Measurements from ENCODE around the gene RUVBL2.

Gene RUVBL2

GRCh38 chr19:48993175-48994034 is at the start of gene RUVBL2, which contains the start of gene GYS1:
RUVBL2 (plus strand) TSS chr19:48993887; CDS start chr19:48993912, 25 bp downstream.
GYS1 (minus strand) TSS chr19:48993309; CDS start chr19:48993112, 197 bp downstream.
- peak within 1 kb of the TSS; percentile 95 to 98 for H3K27ac Mint-ChIP-seq
- no peaks in the 10 kb centered on the region for H3K27me3 Mint-ChIP-seq
- peak; percentile 95 for ATAC-seq
- peak within 1 kb of the TSS; percentile 90 to 92 for H3K4me3 Mint-ChIP-seq
- H3K4me1 Mint-ChIP-seq, result peaks cover 75% of the 10 kb centered on the region
- no peaks in the 10 kb centered on the region for H3K9me3 Mint-ChIP-seq
- DNase-seq, result peak; percentile 99 to 100

- no peaks in the 10 kb centered on the region for H3K27me3 Mint-ChIP-seq
- no peak overlapping the region for H3K4me3 Mint-ChIP-seq
- no peaks in the 10 kb centered on the region for H3K4me1 Mint-ChIP-seq
- no peak overlapping the region for H3K27ac Mint-ChIP-seq
- ATAC-seq (no peak), DNase-seq (no peak)
- H3K9me3 Mint-ChIP-seq, result peaks cover 0 to 11% of the 10 kb centered on the region in 2 donors
Observed at GRCh38 chr19:48945415-48945814, 48.3 kb upstream of the RUVBL2 start.

GRCh38 chr19:48945817-48946216 is 47.9 kb upstream of the RUVBL2 start:
- peaks cover 0 to 11% of the 10 kb centered on the region in 2 donors for H3K9me3 Mint-ChIP-seq
- H3K4me1 Mint-ChIP-seq, result no peaks in the 10 kb centered on the region
- no peak overlapping the region for H3K4me3 Mint-ChIP-seq
- ATAC-seq (no peak), DNase-seq (no peak)
- no peak overlapping the region for H3K27ac Mint-ChIP-seq
- H3K27me3 Mint-ChIP-seq, result no peaks in the 10 kb centered on the region

- Mint-ChIP-seq H3K4me1 (no peaks in the 10 kb centered on the region), H3K9me3 (peaks cover 0 to 11% of the 10 kb centered on the region in 2 donors), H3K27ac (no peak overlapping the region), H3K27me3 (no peaks in the 10 kb centered on the region), H3K4me3 (no peak overlapping the region)
- ATAC-seq (no peak), DNase-seq (no peak)
Observed at GRCh38 chr19:48946463-48947257, 47.0 kb upstream of the RUVBL2 start.

GRCh38 chr19:48947258-48947542 is 46.5 kb upstream of the RUVBL2 start:
- Mint-ChIP-seq H3K27ac (peak overlapping the region in 1 of 2 donors; percentile 48), H3K4me1 (no peaks in the 10 kb centered on the region), H3K27me3 (no peaks in the 10 kb centered on the region), H3K4me3 (no peak overlapping the region), H3K9me3 (peaks cover 0 to 11% of the 10 kb centered on the region in 2 donors)
- no peak for ATAC-seq
- DNase-seq, result no peak

- peaks cover 0 to 11% of the 10 kb centered on the region in 2 donors for H3K9me3 Mint-ChIP-seq
- H3K27me3 Mint-ChIP-seq, result no peaks in the 10 kb centered on the region
- ATAC-seq (no peak), DNase-seq (no peak)
- H3K27ac Mint-ChIP-seq, result no peak overlapping the region
- no peak overlapping the region for H3K4me3 Mint-ChIP-seq
- H3K4me1 Mint-ChIP-seq, result peaks cover 10% of the 10 kb centered on the region
Observed at GRCh38 chr19:48950159-48950558, 43.5 kb upstream of the RUVBL2 start.

- ATAC-seq (no peak), DNase-seq (no peak)
- Mint-ChIP-seq H3K27me3 (no peaks in the 10 kb centered on the region), H3K4me3 (no peak overlapping the region), H3K27ac (no peak overlapping the region), H3K9me3 (peaks cover 0 to 11% of the 10 kb centered on the region in 2 donors), H3K4me1 (peaks cover 18% of the 10 kb centered on the region)
Observed at GRCh38 chr19:48950830-48951519, 42.7 kb upstream of the RUVBL2 start.

GRCh38 chr19:48953141-48953540 is 40.5 kb upstream of the RUVBL2 start:
- no peak for DNase-seq
- no peak overlapping the region for H3K4me3 Mint-ChIP-seq
- H3K4me1 Mint-ChIP-seq, result peaks cover 40% of the 10 kb centered on the region
- no peaks in the 10 kb centered on the region for H3K9me3 Mint-ChIP-seq
- H3K27ac Mint-ChIP-seq, result no peak overlapping the region
- no peak for ATAC-seq
- H3K27me3 Mint-ChIP-seq, result no peaks in the 10 kb centered on the region

GRCh38 chr19:48953990-48954594 is 39.6 kb upstream of the RUVBL2 start:
- H3K9me3 Mint-ChIP-seq, result no peaks in the 10 kb centered on the region
- H3K4me1 Mint-ChIP-seq, result peaks cover 47% of the 10 kb centered on the region
- peak overlapping the region; percentile 94 to 99 for H3K27ac Mint-ChIP-seq
- H3K4me3 Mint-ChIP-seq, result peak overlapping the region; percentile 92 to 97
- H3K27me3 Mint-ChIP-seq, result no peaks in the 10 kb centered on the region
- DNase-seq (no peak), ATAC-seq (no peak)

GRCh38 chr19:48954595-48955307 is 38.9 kb upstream of the RUVBL2 start, which contains the start of gene BAX:
BAX (plus strand) TSS chr19:48954875; CDS start chr19:48954929, 54 bp downstream.
- DNase-seq (peak; percentile 94 to 97), ATAC-seq (peak; percentile 88)
- Mint-ChIP-seq H3K4me1 (peaks cover 53% of the 10 kb centered on the region), H3K9me3 (no peaks in the 10 kb centered on the region), H3K4me3 (peak within 1 kb of the TSS; percentile 97 to 98), H3K27ac (peak within 1 kb of the TSS; percentile 96 to 99), H3K27me3 (no peaks in the 10 kb centered on the region)

- Mint-ChIP-seq H3K27me3 (no peaks in the 10 kb centered on the region), H3K4me3 (peak overlapping the region; percentile 97 to 98), H3K4me1 (peaks cover 54% of the 10 kb centered on the region), H3K27ac (peak overlapping the region; percentile 96 to 99), H3K9me3 (no peaks in the 10 kb centered on the region)
- DNase-seq (no peak), ATAC-seq (no peak)
Observed at GRCh38 chr19:48955308-48955958, 38.3 kb upstream of the RUVBL2 start.

- no peak overlapping the region for H3K4me3 Mint-ChIP-seq
- peaks cover 77% of the 10 kb centered on the region for H3K4me1 Mint-ChIP-seq
- DNase-seq, result no peak
- no peaks in the 10 kb centered on the region for H3K27me3 Mint-ChIP-seq
- no peaks in the 10 kb centered on the region for H3K9me3 Mint-ChIP-seq
- peak overlapping the region in 1 of 2 donors; percentile 59 for H3K27ac Mint-ChIP-seq
- no peak for ATAC-seq
Observed at GRCh38 chr19:48958006-48958405, 35.7 kb upstream of the RUVBL2 start.

- peaks cover 85% of the 10 kb centered on the region for H3K4me1 Mint-ChIP-seq
- H3K4me3 Mint-ChIP-seq, result no peak overlapping the region
- H3K27me3 Mint-ChIP-seq, result no peaks in the 10 kb centered on the region
- ATAC-seq (no peak), DNase-seq (no peak)
- no peak overlapping the region for H3K27ac Mint-ChIP-seq
- no peaks in the 10 kb centered on the region for H3K9me3 Mint-ChIP-seq
Observed at GRCh38 chr19:48959341-48960239, 34.1 kb upstream of the RUVBL2 start.
